H1 (cell line): ENCODE results near the gene NRL. TPM values are rescaled to one million over a fixed set of nuclear protein-coding genes. Genes with fewer than 3 reads are reported as not detected.

Experiments used
- CTCF ChIA-PET: fragments of 300-600 bp; sonication (Branson Sonifier 250); formaldehyde crosslinking; loops from one replicate; lab custom pipeline; 2021; ENCODE audit not compliant: partially characterized antibody; lab: Charles Lee
- POLR2A ChIA-PET: fragments of 300-600 bp; sonication (Branson Sonifier 250); formaldehyde crosslinking; loops from one replicate; lab custom pipeline; 2021; ENCODE audit warnings: inconsistent platforms; ENCODE audit not compliant: partially characterized antibody; lab: Charles Lee
- DNase-seq, 2 experiments: peaks; one replicate each; pipeline versions ENCODE4 v3.0.0 to v3.0.0-alpha.2; 2010 to 2022; ENCODE audit warnings: low spot score in 2 of 2, low read depth in 1 of 2, mixed read lengths in 1 of 2
- FAIRE-seq: peaks from 2 replicates; lab custom pipeline; 2011; peaks lifted over from hg19 to GRCh38; lab: Jason Lieb, UNC
- H2AFZ ChIP-seq: 2 replicates; pipeline ENCODE4 v1.8.1; 2012; ENCODE audit warnings: low read length, inconsistent platforms
- H2AK5ac ChIP-seq: 2 replicates; pipeline ENCODE4 v1.6.1; 2013; ENCODE audit warnings: low read depth, low read length
- H2BK120ac ChIP-seq: replicated peaks from 2 replicates; pipeline ENCODE3; 2013; ENCODE audit warnings: low read depth, low read length, inconsistent platforms
- H2BK12ac ChIP-seq: 2 replicates; pipeline ENCODE4 v1.6.1; 2013; ENCODE audit warnings: low read depth, low read length
- H2BK15ac ChIP-seq: 2 replicates; pipeline ENCODE4 v1.6.1; 2013; ENCODE audit warnings: low read length
- H2BK20ac ChIP-seq: 2 replicates; pipeline ENCODE4 v1.6.1; 2013; ENCODE audit warnings: low read length
- H2BK5ac ChIP-seq: 2 replicates; pipeline ENCODE4 v1.6.1; 2013; ENCODE audit warnings: low read depth, low read length
- H3K14ac ChIP-seq: 2 replicates; pipeline ENCODE4 v1.6.1; 2013; ENCODE audit warnings: inconsistent platforms; ENCODE audit not compliant: insufficient read length
- H3K18ac ChIP-seq: 2 replicates; pipeline ENCODE4 v1.6.1; 2013; ENCODE audit warnings: low read length; ENCODE audit errors: extremely low read depth
- H3K23ac ChIP-seq: 2 replicates; pipeline ENCODE4 v1.6.1; 2013; ENCODE audit warnings: inconsistent platforms; ENCODE audit not compliant: insufficient read length
- H3K23me2 ChIP-seq: 2 replicates; pipeline ENCODE4 v1.6.1; 2013; ENCODE audit warnings: low read depth, low read length
- H3K27ac ChIP-seq: 2 replicates; pipeline ENCODE4 v1.6.1; 2011; ENCODE audit warnings: low read depth, low read length, inconsistent platforms
- H3K27me3 ChIP-seq, 4 experiments: replicated peaks in 1 of 4; 1 replicate in 1 of 4; 2 replicates in 3 of 4; pipeline versions ENCODE4 v1.6.1 to v1.8.1; 2011 to 2013; ENCODE audit warnings: low read length in 3 of 4, mild to moderate bottlenecking in 3 of 4, inconsistent platforms in 2 of 4, mixed read lengths in 2 of 4, moderate library complexity in 1 of 4; ENCODE audit not compliant: control insufficient read depth in 3 of 4, insufficient read depth in 3 of 4; ENCODE audit errors: extremely low read depth in 1 of 4
- H3K36me3 ChIP-seq, 4 experiments: 2 replicates each; pipeline versions ENCODE4 v1.6.1 to v1.8.1; 2011 to 2013; ENCODE audit warnings: mild to moderate bottlenecking in 4 of 4, low read length in 3 of 4, moderate library complexity in 2 of 4, control low read depth in 1 of 4, inconsistent platforms in 1 of 4; ENCODE audit not compliant: insufficient read depth in 4 of 4, control insufficient read depth in 2 of 4
- H3K4ac ChIP-seq: replicated peaks from 2 replicates; pipeline ENCODE3; 2013; ENCODE audit warnings: low read length, low read depth, mixed read lengths, inconsistent platforms; ENCODE audit not compliant: insufficient read length
- H3K4me1 ChIP-seq, 4 experiments: replicated peaks in 1 of 4; 1 replicate in 1 of 4; 2 replicates in 3 of 4; pipeline versions ENCODE4 v1.6.1 to v1.8.1; 2011 to 2013; ENCODE audit warnings: low read length in 3 of 4, inconsistent platforms in 2 of 4, mixed read lengths in 1 of 4; ENCODE audit not compliant: insufficient read depth in 4 of 4, control insufficient read depth in 3 of 4
- H3K4me2 ChIP-seq, 2 experiments: 2 replicates each; pipeline versions ENCODE4 v1.6.1 to v1.8.1; 2011 to 2013; ENCODE audit warnings: low read depth in 2 of 2, low read length in 2 of 2, control low read depth in 1 of 2, inconsistent platforms in 1 of 2, mild to moderate bottlenecking in 1 of 2; ENCODE audit not compliant: insufficient read depth in 1 of 2
- H3K4me3 ChIP-seq, 4 experiments: fragments of 200-600, 300-600 bp in 1 of 4; sonication (generic), shearing (Covaris generic), sonication (Bioruptor Twin) in 1 of 4; 2 replicates each; pipeline versions ENCODE4 v1.5.1 to v1.8.1; 2011 to 2016; ENCODE audit warnings: low read length in 4 of 4, low read depth in 3 of 4, control low read depth in 2 of 4, inconsistent platforms in 2 of 4, mild to moderate bottlenecking in 2 of 4, mixed read lengths in 1 of 4, moderate library complexity in 1 of 4; ENCODE audit not compliant: insufficient read depth in 2 of 4; ENCODE audit errors: extremely low read depth in 1 of 4
- H3K56ac ChIP-seq: replicated peaks from 2 replicates; pipeline ENCODE3; 2013; ENCODE audit warnings: low read depth, mild to moderate bottlenecking, mixed read lengths, low read length, inconsistent platforms; ENCODE audit not compliant: insufficient read length
- H3K79me1 ChIP-seq: 2 replicates; pipeline ENCODE4 v1.6.1; 2013; ENCODE audit warnings: low read depth, low read length, control low read depth
- H3K79me2 ChIP-seq, 2 experiments: 2 replicates each; pipeline versions ENCODE4 v1.6.1 to v1.8.1; 2012 to 2013; ENCODE audit warnings: low read length in 2 of 2, mild to moderate bottlenecking in 2 of 2, inconsistent platforms in 1 of 2; ENCODE audit not compliant: insufficient read depth in 2 of 2, control insufficient read depth in 1 of 2
- H3K9ac ChIP-seq, 4 experiments: replicated peaks in 1 of 4; 1 replicate in 1 of 4; 2 replicates in 3 of 4; pipeline versions ENCODE4 v1.6.1 to v1.8.1; 2011 to 2013; ENCODE audit warnings: low read depth in 3 of 4, low read length in 3 of 4, control low read depth in 2 of 4, mild to moderate bottlenecking in 2 of 4, moderate library complexity in 2 of 4, inconsistent platforms in 1 of 4; ENCODE audit errors: extremely low read depth in 1 of 4
- H3K9me3 ChIP-seq, 2 experiments: 2 replicates each; pipeline versions ENCODE4 v1.6.1 to v1.8.1; 2012 to 2013; ENCODE audit warnings: mild to moderate bottlenecking in 2 of 2, moderate library complexity in 2 of 2, control low read depth in 1 of 2, inconsistent platforms in 1 of 2, low read depth in 1 of 2, low read length in 1 of 2, mixed read lengths in 1 of 2; ENCODE audit not compliant: insufficient read depth in 2 of 2
- H4K20me1 ChIP-seq, 2 experiments: replicated peaks in 1 of 2; 2 replicates each; pipeline versions ENCODE3 to v1.8.1; 2011 to 2013; ENCODE audit warnings: inconsistent platforms in 2 of 2, low read length in 2 of 2, mild to moderate bottlenecking in 1 of 2; ENCODE audit not compliant: insufficient read depth in 2 of 2, control insufficient read depth in 1 of 2
- H4K5ac ChIP-seq: 2 replicates; pipeline ENCODE4 v1.6.1; 2013; ENCODE audit warnings: low read length, low read depth, mixed read lengths, inconsistent platforms; ENCODE audit not compliant: insufficient read length
- H4K8ac ChIP-seq: 2 replicates; pipeline ENCODE4 v1.8.0; 2013; ENCODE audit warnings: mild to moderate bottlenecking, moderate library complexity, low read length, inconsistent platforms; ENCODE audit not compliant: insufficient read depth; ENCODE audit errors: extremely low read depth
- H4K91ac ChIP-seq: replicated peaks from 2 replicates; pipeline ENCODE3; 2013; ENCODE audit warnings: low read length, mixed read lengths, inconsistent platforms; ENCODE audit not compliant: insufficient read length
- BACH1 ChIP-seq: IDR thresholded peaks from 2 replicates; pipeline ENCODE4 v1.6.1; 2012; ENCODE audit warnings: low read length, improper control_type of control experiment
- BRCA1 ChIP-seq: IDR thresholded peaks from 2 replicates; pipeline ENCODE4 v1.6.1; 2012; ENCODE audit warnings: low read depth, low read length, improper control_type of control experiment
- CBX8 ChIP-seq: fragments of 300-800, 300-1000 bp; sonication (generic); IDR thresholded peaks from 2 replicates; pipeline ENCODE4 v1.7.1; 2016; ENCODE audit warnings: low read depth, low read length, borderline replicate concordance
- HDAC2 ChIP-seq, 2 experiments: fragments of 300-600 bp in 1 of 2; sonication (generic) in 1 of 2; IDR thresholded peaks; 2 replicates each; pipeline ENCODE4 v1.6.1; 2011 to 2012; ENCODE audit warnings: low read depth in 2 of 2, low read length in 2 of 2, mild to moderate bottlenecking in 2 of 2, moderate library complexity in 2 of 2, borderline replicate concordance in 1 of 2, inconsistent platforms in 1 of 2
- MAX ChIP-seq: IDR thresholded peaks from 2 replicates; pipeline ENCODE4 v1.6.1; 2012; ENCODE audit warnings: inconsistent platforms
- SP2 ChIP-seq: IDR thresholded peaks from 2 replicates; pipeline ENCODE4 v1.6.1; 2012; ENCODE audit warnings: mild to moderate bottlenecking, low read length, inconsistent platforms
- TBP ChIP-seq: IDR thresholded peaks from 2 replicates; pipeline ENCODE4 v1.6.1; 2011; ENCODE audit warnings: low read depth, low read length, improper control_type of control experiment
- USF2 ChIP-seq: IDR thresholded peaks from 2 replicates; pipeline ENCODE4 v1.6.1; 2011; ENCODE audit warnings: low read length, improper control_type of control experiment
- YY1 ChIP-seq: IDR thresholded peaks from 2 replicates; pipeline ENCODE4 v1.6.1; 2011; ENCODE audit warnings: low read depth, mild to moderate bottlenecking, low read length
- WGBS, 2 experiments: shearing (Covaris generic) in 1 of 2; methylation state at CpG; one replicate each; pipeline versions ENCODE4 v1.1.6 to v1.1.7; 2013 to 2015; ENCODE audit warnings: low lambda C conversion rate in 2 of 2, mixed read lengths in 2 of 2, inconsistent platforms in 1 of 2, low coverage in 1 of 2, missing lambda C conversion rate in 1 of 2; ENCODE audit not compliant: insufficient replicate concordance in 2 of 2, insufficient coverage in 1 of 2, insufficient read length in 1 of 2; ENCODE audit errors: extremely low coverage in 1 of 2, missing lambda C conversion rate in 1 of 2; 5-methylcytosine and 5-hydroxymethylcytosine counted together
- polyA plus RNA-seq, 7 experiments: library from polyadenylated mRNA; depleted of rRNA in 3 of 7; stranded (reverse) in 5 of 7; unstranded in 2 of 7; fragments of >200 nt in 5 of 7; fragments of 200-250 nt in 2 of 7; gene quantifications; 1 replicate in 5 of 7; 2 replicates in 1 of 7; 4 replicates in 1 of 7; pipeline versions ENCODE4 v1.2.1 to v1.2.3, GENCODE V29; 2011 to 2013; ENCODE audit warnings: missing spikeins in 2 of 7, mixed read lengths in 2 of 7
- total RNA-seq: library from RNA; stranded (reverse); fragmentation: NEBNext Ultra II Directional; extraction: Animal tissue kit (Norgen Biotek cat#: 25700); gene quantifications from 2 replicates; pipeline ENCODE4 v1.2.1, GENCODE V29; 2021

The NRL gene
- total and polyA plus RNA-seq, 2 of the 8 experiments (the other 6 are each of a cell fraction or from before 2014, with no cell fraction given) = 1.1 to 2.2 TPM

- Histone ChIP-seq H3K79me2 (peaks cover 0 to 6% of the 10 kb centered on the region in 2 experiments; a peak in 1 of 4 replicates), H2AFZ (no peak overlapping the region), H3K4me1 (no peaks in the 10 kb centered on the region), H3K4ac (no peak overlapping the region), H3K79me1 (peaks cover 5% of the 10 kb centered on the region), H3K9ac (no peak overlapping the region), H2BK5ac (no peak overlapping the region), H2BK20ac (no peak overlapping the region), H3K36me3 (peaks cover 9 to 76% (median 47%) of the 10 kb centered on the region in 4 experiments; a peak in 7 of 8 replicates), H4K91ac (no peak overlapping the region), H3K23me2 (no peaks in the 10 kb centered on the region), H2BK15ac (no peak overlapping the region), H3K18ac (no peak overlapping the region), H4K8ac (no peak overlapping the region; the same call in 1 of the 2 replicates), H2BK120ac (no peak overlapping the region), H3K14ac (no peak overlapping the region), H3K9me3 (peaks cover 7% of the 10 kb centered on the region in 2 experiments; a peak in 3 of 4 replicates), H3K56ac (no peak overlapping the region), H2AK5ac (no peak overlapping the region), H4K20me1 (peaks cover 7 to 11% of the 10 kb centered on the region in 2 experiments), H2BK12ac (no peak overlapping the region), H4K5ac (no peak overlapping the region), H3K4me3 (no peak overlapping the region), H3K27me3 (no peaks in the 10 kb centered on the region), H3K4me2 (no peak overlapping the region), H3K27ac (no peak overlapping the region), H3K23ac (no peak overlapping the region)
- ChIA-PET CTCF (interaction anchor here (1.2 to 12.2 kb wide), 4 partner anchors 7 to 44 kb away, joined by 4 to 160 read pairs (median 74); partner anchors contain the start of gene PCK2), POLR2A (interaction anchor here (0.9 to 23.9 kb wide), 16 partner anchors 7 to 102 kb away, joined by 3 to 626 read pairs (median 8); partner anchors contain the start of genes CARMIL3, CPNE6, DCAF11 and EMC9)
- DNase-seq (no peak), FAIRE-seq (no peak)
- 91% methylated on average over 3 of the region's 3 CpGs; no CpG with 5 or more reads in 1 of the 2 experiments for WGBS, 2 experiments
- no peak for TF ChIP-seq HDAC2 (IDR thresholded peaks at IDR 0.05; ENCODE audit: borderline replicate concordance in 1 of 2, low read depth in 2 of 2, low read length in 2 of 2)
- no peak for TF ChIP-seq BACH1
- no peak for TF ChIP-seq CBX8
- no peak for TF ChIP-seq YY1
- no peak for TF ChIP-seq SP2
- no peak for TF ChIP-seq USF2
- no peak for TF ChIP-seq TBP
- no peak for TF ChIP-seq MAX
- TF ChIP-seq BRCA1 = no peak
Observed at GRCh38 chr14:24100982-24101494, 13.7 kb downstream of the NRL start.
